SK-N-SH treated with all-trans-retinoic acid at 6 μM for 48 hours (cell line): ENCODE data around the gene HMCN2.

Source experiments
- ATAC-seq: fragments of 200-7000 bp; cut with Tn5 transposase; 3 replicates; pipeline ENCODE4 v1.9.1; 2020; ENCODE audit warnings: mild to moderate bottlenecking, moderate library complexity
- BACH2 ChIP-seq: fragments of 250-450 bp; sonication (Bioruptor Pico); IDR thresholded peaks from 2 replicates; pipeline ENCODE4 v1.9.0; 2021; ENCODE audit warnings: mild to moderate bottlenecking, borderline replicate concordance
- CREB5 ChIP-seq: fragments of 250-450 bp; sonication (Bioruptor Pico); IDR thresholded peaks from 2 replicates; pipeline ENCODE4 v1.5.1; 2020; ENCODE audit warnings: low read depth, mild to moderate bottlenecking, moderate library complexity
- CSDC2 ChIP-seq: fragments of 250-450 bp; sonication (Bioruptor Pico); IDR thresholded peaks from 2 replicates; pipeline ENCODE4 v1.5.0; 2020; ENCODE audit warnings: mild to moderate bottlenecking, moderate library complexity
- CSRNP3 ChIP-seq: fragments of 250-450 bp; sonication (Bioruptor Pico); IDR thresholded peaks from 2 replicates; pipeline ENCODE4 v1.5.1; 2021; ENCODE audit warnings: mild to moderate bottlenecking, moderate library complexity
- GLIS3 ChIP-seq: fragments of 250-450 bp; sonication (Bioruptor Pico); IDR thresholded peaks from 2 replicates; pipeline ENCODE4 v1.5.0; 2020; ENCODE audit warnings: mild to moderate bottlenecking, moderate library complexity
- ISL1 ChIP-seq: fragments of 250-450 bp; sonication (Bioruptor Pico); IDR thresholded peaks from 2 replicates; pipeline ENCODE4 v2.1.2; 2022; ENCODE audit warnings: mild to moderate bottlenecking, moderate library complexity
- OSR1 ChIP-seq: fragments of 250-450 bp; sonication (Bioruptor Pico); IDR thresholded peaks from 2 replicates; pipeline ENCODE4 v1.8.0; 2022; ENCODE audit warnings: moderate library complexity, mild to moderate bottlenecking, inconsistent platforms
- PATZ1 ChIP-seq: fragments of 250-450 bp; sonication (Bioruptor Pico); IDR thresholded peaks from 2 replicates; pipeline ENCODE4 v1.8.0; 2020; ENCODE audit warnings: mild to moderate bottlenecking, moderate library complexity, borderline replicate concordance
- POU6F1 ChIP-seq: fragments of 250-450 bp; sonication (Bioruptor Pico); IDR thresholded peaks from 2 replicates; pipeline ENCODE4 v1.8.0; 2021; ENCODE audit warnings: low read depth, mild to moderate bottlenecking, moderate library complexity, borderline replicate concordance
- PPARA ChIP-seq: fragments of 250-450 bp; sonication (Bioruptor Pico); IDR thresholded peaks from 2 replicates; pipeline ENCODE4 v1.5.0; 2020; ENCODE audit warnings: mild to moderate bottlenecking, borderline replicate concordance
- RARB ChIP-seq: fragments of 250-450 bp; sonication (Bioruptor Pico); IDR thresholded peaks from 2 replicates; pipeline ENCODE4 v1.8.0; 2021; ENCODE audit warnings: mild to moderate bottlenecking, moderate library complexity
- SNAI2 ChIP-seq: fragments of 250-450 bp; sonication (Bioruptor Pico); IDR thresholded peaks from 2 replicates; pipeline ENCODE4 v1.5.0; 2020; ENCODE audit warnings: mild to moderate bottlenecking, moderate library complexity
- TCF4 ChIP-seq: fragments of 250-450 bp; sonication (Bioruptor Pico); IDR thresholded peaks from 2 replicates; pipeline ENCODE4 v1.8.0; 2021; ENCODE audit warnings: mild to moderate bottlenecking, moderate library complexity, borderline replicate concordance
- TOX ChIP-seq: fragments of 250-450 bp; sonication (Bioruptor Pico); IDR thresholded peaks from 2 replicates; pipeline ENCODE4 v1.8.0; 2021; ENCODE audit warnings: mild to moderate bottlenecking, moderate library complexity, borderline replicate concordance
- TSHZ2 ChIP-seq: fragments of 250-450 bp; sonication (Bioruptor Pico); IDR thresholded peaks from 2 replicates; pipeline ENCODE4 v1.5.0; 2020; ENCODE audit warnings: mild to moderate bottlenecking, moderate library complexity
- ZFP3 ChIP-seq: fragments of 250-450 bp; sonication (Bioruptor Pico); IDR thresholded peaks from 2 replicates; pipeline ENCODE4 v1.5.0; 2020; ENCODE audit warnings: mild to moderate bottlenecking, moderate library complexity
- ZFP30 ChIP-seq: fragments of 450-650 bp; formaldehyde crosslinking; IDR thresholded peaks from 2 replicates; pipeline ENCODE4 v1.5.0; 2022; ENCODE audit warnings: mild to moderate bottlenecking, moderate library complexity
- ZNF70 ChIP-seq: fragments of 450-650 bp; formaldehyde crosslinking; IDR thresholded peaks from 2 replicates; pipeline ENCODE4 v1.5.0; 2020; ENCODE audit warnings: mild to moderate bottlenecking, moderate library complexity
- ZNF8 ChIP-seq: fragments of 450-650 bp; formaldehyde crosslinking; IDR thresholded peaks from 2 replicates; pipeline ENCODE4 v1.5.0; 2020; ENCODE audit warnings: mild to moderate bottlenecking, moderate library complexity

The HMCN2 gene

GRCh38 chr9:130378875-130379648 is 113.5 kb downstream of the HMCN2 start:
- ATAC-seq: no peak
- no peak for TF ChIP-seq GLIS3 (CRISPR knock-in tag)
- no peak for TF ChIP-seq POU6F1
- TF ChIP-seq BACH2 (CRISPR knock-in tag): no peak
- TF ChIP-seq CSDC2 (CRISPR knock-in tag): no peak
- TF ChIP-seq ZFP3: no peak
- no peak for TF ChIP-seq ZFP30 (CRISPR knock-in tag)
- no peak for TF ChIP-seq OSR1
- TF ChIP-seq SNAI2: no peak
- TF ChIP-seq TSHZ2 (CRISPR knock-in tag): no peak
- TF ChIP-seq ZNF70 (CRISPR knock-in tag): no peak
- TF ChIP-seq CREB5: no peak
- TF ChIP-seq PPARA (CRISPR knock-in tag): no peak
- no peak for TF ChIP-seq TCF4 (CRISPR knock-in tag)
- no peak for TF ChIP-seq ZNF8 (CRISPR knock-in tag)
- no peak for TF ChIP-seq PATZ1 (CRISPR knock-in tag)
- no peak for TF ChIP-seq CSRNP3 (CRISPR knock-in tag)
- no peak for TF ChIP-seq RARB (CRISPR knock-in tag)
- no peak for TF ChIP-seq TOX (CRISPR knock-in tag)
- no peak for TF ChIP-seq ISL1

GRCh38 chr9:130379649-130379970 is 114.0 kb downstream of the HMCN2 start:
- TF ChIP-seq PPARA (CRISPR knock-in tag): no peak
- TF ChIP-seq POU6F1: no peak
- no peak for TF ChIP-seq CREB5
- ATAC-seq: no peak
